IMR-90 (cell line): ENCODE data around the gene ZNF512B. TPM values are rescaled to one million over a fixed set of nuclear protein-coding genes. Genes with fewer than 3 reads are reported as not detected.

Experiments used
- ATAC-seq: fragments of 200-7000 bp; cut with Tn5 transposase; 2 replicates; pipeline ENCODE4 v1.9.1; 2020; ENCODE audit warnings: low read depth, mild to moderate bottlenecking, moderate library complexity
- BruUV-seq: library from RNA; stranded (reverse); fragments of 400-500 nt; replicated peaks from 2 replicates; lab custom pipeline; 2021; lab: Mats Ljungman, UMichigan
- CTCF ChIA-PET: fragments of 300-600 bp; formaldehyde crosslinking; extraction: SDS; loops from one replicate; lab custom pipeline; 2021; ENCODE audit warnings: antibody characterized with exemption; lab: Yijun Ruan, JAX
- POLR2A ChIA-PET: fragments of 300-600 bp; sonication (Branson Sonifier 250); formaldehyde crosslinking; loops from one replicate; lab custom pipeline; 2022; ENCODE audit warnings: antibody characterized with exemption; ENCODE audit not compliant: unreplicated experiment; lab: Charles Lee
- DNase-seq: peaks from one replicate; pipeline ENCODE4 v3.0.0; 2013
- H2AFZ ChIP-seq: replicated peaks from 2 replicates; pipeline ENCODE3; 2013; ENCODE audit warnings: low read length, mild to moderate bottlenecking; ENCODE audit not compliant: poor library complexity
- H2AK5ac ChIP-seq: 2 replicates; pipeline ENCODE4 v1.6.1; 2013; ENCODE audit warnings: low read depth, low read length, inconsistent platforms
- H2AK9ac ChIP-seq: replicated peaks from 2 replicates; pipeline ENCODE3; 2013; ENCODE audit warnings: mild to moderate bottlenecking, low read depth, low read length, moderate library complexity; ENCODE audit not compliant: poor library complexity
- H2BK120ac ChIP-seq: 2 replicates; pipeline ENCODE4 v1.6.1; 2013; ENCODE audit warnings: low read depth, low read length, inconsistent platforms
- H2BK15ac ChIP-seq: 3 replicates; pipeline ENCODE4 v1.6.1; 2013; ENCODE audit warnings: low read depth, low read length, inconsistent platforms
- H2BK20ac ChIP-seq: 2 replicates; pipeline ENCODE4 v1.6.1; 2013; ENCODE audit warnings: low read depth, mild to moderate bottlenecking, inconsistent platforms, low read length, moderate library complexity
- H2BK5ac ChIP-seq: 2 replicates; pipeline ENCODE4 v1.6.1; 2013; ENCODE audit warnings: mild to moderate bottlenecking, low read depth, low read length, inconsistent platforms; ENCODE audit not compliant: poor library complexity, severe bottlenecking
- H3K14ac ChIP-seq: replicated peaks from 2 replicates; pipeline ENCODE4 v1.6.1; 2013; ENCODE audit warnings: low read depth, low read length, inconsistent platforms
- H3K18ac ChIP-seq: 2 replicates; pipeline ENCODE4 v1.6.1; 2013; ENCODE audit warnings: low read depth, low read length, control low read depth
- H3K23ac ChIP-seq: 2 replicates; pipeline ENCODE4 v1.6.1; 2013; ENCODE audit warnings: low read depth, low read length, inconsistent platforms
- H3K27ac ChIP-seq: 2 replicates; pipeline ENCODE4 v1.5.1; 2013; ENCODE audit warnings: mild to moderate bottlenecking, control low read depth, low read length; ENCODE audit not compliant: insufficient read depth
- H3K27me3 ChIP-seq: 2 replicates; pipeline ENCODE4 v1.6.1; 2013; ENCODE audit warnings: low read length; ENCODE audit not compliant: control insufficient read depth, insufficient read depth
- H3K36me3 ChIP-seq: 2 replicates; pipeline ENCODE4 v1.6.1; 2013; ENCODE audit warnings: low read length, mixed read lengths; ENCODE audit not compliant: control insufficient read depth, insufficient read depth
- H3K4ac ChIP-seq: 2 replicates; pipeline ENCODE4 v1.6.1; 2013; ENCODE audit warnings: low read depth, low read length, inconsistent platforms
- H3K4me1 ChIP-seq: 2 replicates; pipeline ENCODE4 v1.6.1; 2013; ENCODE audit warnings: low read length, mixed read lengths; ENCODE audit not compliant: control insufficient read depth, insufficient read depth
- H3K4me2 ChIP-seq: 2 replicates; pipeline ENCODE4 v1.6.1; 2013; ENCODE audit warnings: low read depth, mild to moderate bottlenecking, control low read depth, low read length, moderate library complexity
- H3K4me3 ChIP-seq: 2 replicates; pipeline ENCODE4 v1.5.1; 2013; ENCODE audit warnings: low read depth, mild to moderate bottlenecking, control low read depth, low read length, moderate library complexity; ENCODE audit not compliant: insufficient read depth
- H3K56ac ChIP-seq: 2 replicates; pipeline ENCODE4 v1.6.1; 2013; ENCODE audit warnings: low read length, inconsistent platforms; ENCODE audit not compliant: insufficient read depth; ENCODE audit errors: extremely low read depth
- H3K79me1 ChIP-seq, 2 experiments: 2 replicates each; pipeline ENCODE4 v1.6.1; 2013; ENCODE audit warnings: low read length in 2 of 2, inconsistent platforms in 1 of 2, low read depth in 1 of 2
- H3K9ac ChIP-seq: 2 replicates; pipeline ENCODE4 v1.6.1; 2013; ENCODE audit warnings: low read depth, low read length, control low read depth
- H3K9me1 ChIP-seq: 2 replicates; pipeline ENCODE4 v1.6.1; 2013; ENCODE audit warnings: low read length, inconsistent platforms; ENCODE audit not compliant: insufficient read depth
- H3K9me3 ChIP-seq: 2 replicates; pipeline ENCODE4 v1.6.1; 2013; ENCODE audit warnings: low read length; ENCODE audit not compliant: control insufficient read depth, insufficient read depth
- H4K20me1 ChIP-seq: 2 replicates; pipeline ENCODE4 v1.6.1; 2013; ENCODE audit warnings: low read length, inconsistent platforms; ENCODE audit not compliant: insufficient read depth
- H4K5ac ChIP-seq: 2 replicates; pipeline ENCODE4 v1.6.1; 2013; ENCODE audit warnings: mild to moderate bottlenecking, low read depth, low read length, control low read depth
- H4K8ac ChIP-seq, 2 experiments: 2 replicates each; pipeline ENCODE4 v1.6.1; 2013; ENCODE audit warnings: low read depth in 2 of 2, low read length in 2 of 2, control low read depth in 1 of 2, inconsistent platforms in 1 of 2
- H4K91ac ChIP-seq: 2 replicates; pipeline ENCODE4 v1.6.1; 2013; ENCODE audit warnings: low read depth, low read length, inconsistent platforms; ENCODE audit not compliant: insufficient read depth
- BHLHE40 ChIP-seq: fragments of 150-350 bp; IDR thresholded peaks from 2 replicates; pipeline ENCODE4 v1.6.1; 2016; ENCODE audit warnings: mild to moderate bottlenecking, low read depth, low read length
- CEBPB ChIP-seq: IDR thresholded peaks from 2 replicates; pipeline ENCODE4 v1.6.1; 2012; ENCODE audit warnings: low read depth, low read length, improper control_type of control experiment
- CHD1 ChIP-seq: IDR thresholded peaks from 2 replicates; pipeline ENCODE4 v1.6.1; 2012; ENCODE audit warnings: low read depth, low read length, improper control_type of control experiment
- CTCF ChIP-seq: conservative IDR thresholded peaks from 2 replicates; pipeline ENCODE4 v1.5.1; 2012; ENCODE audit warnings: mild to moderate bottlenecking, low read depth, low read length, improper control_type of control experiment
- FOS ChIP-seq: fragments of 150-350 bp; IDR thresholded peaks from 2 replicates; pipeline ENCODE4 v1.6.1; 2016; ENCODE audit warnings: low read depth, low read length
- MAFK ChIP-seq: IDR thresholded peaks from 2 replicates; pipeline ENCODE4 v1.6.1; 2012; ENCODE audit warnings: low read depth, low read length, improper control_type of control experiment
- MAZ ChIP-seq: IDR thresholded peaks from 2 replicates; pipeline ENCODE4 v1.6.1; 2012; ENCODE audit warnings: low read depth, mild to moderate bottlenecking, low read length, improper control_type of control experiment, moderate library complexity, borderline replicate concordance
- MXI1 ChIP-seq: IDR thresholded peaks from 2 replicates; pipeline ENCODE4 v1.6.1; 2012; ENCODE audit warnings: low read depth, mild to moderate bottlenecking, low read length, moderate library complexity, borderline replicate concordance
- NFE2L2 ChIP-seq: fragments of 150-350 bp; IDR thresholded peaks from 2 replicates; pipeline ENCODE4 v1.6.1; 2016; ENCODE audit warnings: low read depth, mild to moderate bottlenecking, low read length
- POLR2A ChIP-seq: IDR thresholded peaks from 2 replicates; pipeline ENCODE4 v1.6.1; 2012; ENCODE audit warnings: mild to moderate bottlenecking, low read depth, low read length
- RAD21 ChIP-seq: IDR thresholded peaks from 2 replicates; pipeline ENCODE4 v1.6.1; 2012; ENCODE audit warnings: low read length, improper control_type of control experiment
- RCOR1 ChIP-seq: IDR thresholded peaks from 2 replicates; pipeline ENCODE4 v1.6.1; 2012; ENCODE audit warnings: mild to moderate bottlenecking, low read length, improper control_type of control experiment; ENCODE audit not compliant: insufficient replicate concordance
- RFX5 ChIP-seq: IDR thresholded peaks from 2 replicates; pipeline ENCODE4 v1.8.0; 2012; ENCODE audit warnings: low read depth, mild to moderate bottlenecking, low read length, moderate library complexity
- SMC3 ChIP-seq: fragments of 150-350 bp; IDR thresholded peaks from 2 replicates; pipeline ENCODE4 v1.6.1; 2016; ENCODE audit warnings: low read depth, mild to moderate bottlenecking, antibody characterized with exemption, low read length, moderate library complexity
- USF2 ChIP-seq: fragments of 150-350 bp; IDR thresholded peaks from 2 replicates; pipeline ENCODE4 v1.6.1; 2017; ENCODE audit warnings: mild to moderate bottlenecking, antibody characterized with exemption, low read length, low read depth
- WGBS, 2 experiments: methylation state at CpG; one replicate each; pipeline versions ENCODE4 v1.1.5 to v1.1.7; 2013; ENCODE audit warnings: missing lambda C conversion rate in 2 of 2; ENCODE audit not compliant: insufficient read length in 1 of 2; ENCODE audit errors: extremely low coverage in 2 of 2; 5-methylcytosine and 5-hydroxymethylcytosine counted together
- dilution Hi-C: fragments of 300-500 bp; cut with HindIII; formaldehyde crosslinking; loops from one replicate; pipeline ENCODE4 v1.14.3; 2018; ENCODE audit warnings: low sequenced_read_pairs; ENCODE audit not compliant: unreplicated experiment
- in situ Hi-C: fragments of 300-500 bp; cut with MboI; formaldehyde crosslinking; loops from 3 replicates; pipeline ENCODE4 v1.14.3; 2019; ENCODE audit warnings: low sequenced_read_pairs, inconsistent platforms, mixed read lengths
- intact Hi-C: fragments of 100-400 bp; cut with micrococcal nuclease; formaldehyde crosslinking; loops from 2 replicates; pipeline ENCODE4 v1.10.0; 2022
- polyA plus RNA-seq, 3 experiments: library from polyadenylated mRNA; depleted of rRNA; stranded (reverse); fragments of >200 nt; gene quantifications; 2 replicates each; pipeline ENCODE4 v1.2.3, GENCODE V29; 2012; ENCODE audit warnings: low replicate concordance in 1 of 3
- total RNA-seq: library from RNA; depleted of rRNA; stranded (reverse); fragments of >200 nt; gene quantifications from 2 replicates; pipeline ENCODE4 v1.2.3, GENCODE V29; 2012

The ZNF512B gene
- total and polyA plus RNA-seq, 2 of the 4 experiments (the other 2 are of a cell fraction), result 6.5 to 15.6 TPM

GRCh38 chr20:63955827-63956663, 13.7 kb downstream of the ZNF512B start, which contains the start of gene UCKL1:
Gene UCKL1 (minus strand): TSS chr20:63956416. CDS start chr20:63956372, 44 bp downstream.
- Histone ChIP-seq H2AK9ac (peak within 1 kb of the TSS; percentile 96), H3K9ac (peak within 1 kb of the TSS; percentile 100), H2BK120ac (peak within 1 kb of the TSS; percentile 57; the same call in 1 of the 2 replicates), H3K4me2 (peak within 1 kb of the TSS; percentile 89), H3K18ac (peak within 1 kb of the TSS; percentile 88), H3K36me3 (peaks cover 17% of the 10 kb centered on the region; the same call in 1 of the 2 replicates), H3K14ac (peak within 1 kb of the TSS; percentile 98), H4K91ac (peak within 1 kb of the TSS; percentile 99), H3K56ac (peak within 1 kb of the TSS; percentile 89), H3K27ac (peak within 1 kb of the TSS; percentile 99), H2BK5ac (peak within 1 kb of the TSS; percentile 95), H3K4me1 (peaks cover 24% of the 10 kb centered on the region), H3K4me3 (peak within 1 kb of the TSS; percentile 94), H3K27me3 (no peaks in the 10 kb centered on the region), H4K20me1 (peaks cover 34% of the 10 kb centered on the region), H2AK5ac (peak within 1 kb of the TSS; percentile 98), H4K8ac (peak within 1 kb of the TSS; percentile 97 to 98), H2AFZ (peak within 1 kb of the TSS; percentile 97), H3K9me3 (no peaks in the 10 kb centered on the region), H3K9me1 (peaks cover 12% of the 10 kb centered on the region), H2BK20ac (no peak within 1 kb of the TSS), H4K5ac (peak within 1 kb of the TSS; percentile 93), H2BK15ac (peak within 1 kb of the TSS; percentile 53; the same call in 1 of the 3 replicates), H3K23ac (peak within 1 kb of the TSS; percentile 94), H3K4ac (peak within 1 kb of the TSS; percentile 99), H3K79me1 (peaks cover 3 to 44% of the 10 kb centered on the region in 2 experiments; a peak in 2 of 4 replicates)
- 0% methylated on average over 75 of the region's 105 CpGs; no CpG with 5 or more reads in 1 of the 2 experiments for WGBS, 2 experiments
- in situ Hi-C loops (no loop called here), dilution Hi-C loops (no loop called here), intact Hi-C loops (loop anchor here (5.0 kb wide), 1 partner anchor 419 kb away; the partner anchor contains the start of gene PTK6)
- ChIA-PET CTCF (interaction anchor here (1.2 kb wide), 1 partner anchor 17 kb away, joined by 3 read pairs; no protein-coding TSS in a partner anchor), POLR2A (interaction anchor here (0.6 to 0.7 kb wide), 2 partner anchors 12 to 298 kb away, joined by 3 read pairs; no protein-coding TSS in a partner anchor)
- ATAC-seq, result peak; percentile 79
- peak; percentile 91 for DNase-seq
- no TSS peak for BruUV-seq
- peak; percentile 33; the same call in 1 of the 2 replicates for TF ChIP-seq POLR2A
- TF ChIP-seq RFX5, result no peak
- TF ChIP-seq CHD1, result no peak
- TF ChIP-seq MAFK, result no peak
- peak; percentile 58; the same call in 1 of the 2 replicates for TF ChIP-seq MAZ
- TF ChIP-seq USF2, result peak; percentile 90
- no peak for TF ChIP-seq CEBPB
- TF ChIP-seq RCOR1, result no peak
- TF ChIP-seq MXI1, result peak; percentile 95
- TF ChIP-seq FOS, result no peak
- peak; percentile 89 for TF ChIP-seq BHLHE40
- TF ChIP-seq SMC3, result no peak
- TF ChIP-seq RAD21, result no peak
- no peak for TF ChIP-seq CTCF
- no peak for TF ChIP-seq NFE2L2
